NCI-H526 treated with DMSO at 0.1 percent for 48 hours (cell line): ENCODE data around the gene TCP11L2.
"Not testable (repeated sequence)": the region's sequence is repeated elsewhere in the genome, so short reads cannot be mapped to it uniquely, and the experiment has no call there.

ENCODE experiments used
- DNase-seq: peaks from one replicate; lab custom pipeline; 2025; lab: John Stamatoyannopoulos, UW

TCP11L2 gene

DNA sequence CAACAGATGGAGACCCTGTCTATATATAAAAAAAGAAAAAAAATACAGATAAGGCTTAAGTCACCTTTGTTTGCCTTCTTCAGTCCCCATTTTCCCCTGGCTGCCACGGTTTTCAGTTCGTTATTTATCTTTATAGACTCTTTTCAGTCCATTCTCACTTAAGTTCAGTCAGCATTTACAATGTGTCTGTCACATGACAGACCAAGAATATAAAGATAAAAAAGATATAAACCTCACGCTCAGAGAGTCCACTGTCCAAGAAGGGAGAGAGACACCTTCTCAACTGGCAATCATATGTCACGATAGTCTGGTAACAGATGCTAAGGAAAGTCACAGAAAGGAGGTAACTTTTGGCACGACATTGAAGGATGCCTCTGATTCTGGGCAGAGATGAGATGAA, 41.6 kb downstream of the TCP11L2 start:
- no peak for DNase-seq

DNA sequence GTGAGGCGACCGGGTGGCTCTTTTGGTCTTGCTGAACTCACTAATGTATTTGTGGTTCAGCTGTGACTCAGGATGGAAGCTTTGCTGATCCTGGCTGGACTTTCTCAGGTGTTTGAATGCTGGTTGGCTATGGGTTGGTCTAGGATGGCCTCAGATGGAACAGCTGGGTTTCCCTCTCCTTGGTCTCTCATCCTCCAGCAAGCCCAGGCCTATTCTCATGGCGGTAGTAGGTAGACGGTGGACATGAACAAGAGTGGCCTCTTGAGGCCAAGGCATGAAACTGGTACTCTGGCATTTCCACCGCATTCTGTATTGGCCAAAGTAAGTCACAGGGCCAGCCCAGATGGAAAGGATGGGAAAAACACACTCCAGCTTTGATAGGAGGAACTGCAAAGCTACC, 43.2 kb downstream of the TCP11L2 start:
- peak; percentile 9 for DNase-seq

DNA sequence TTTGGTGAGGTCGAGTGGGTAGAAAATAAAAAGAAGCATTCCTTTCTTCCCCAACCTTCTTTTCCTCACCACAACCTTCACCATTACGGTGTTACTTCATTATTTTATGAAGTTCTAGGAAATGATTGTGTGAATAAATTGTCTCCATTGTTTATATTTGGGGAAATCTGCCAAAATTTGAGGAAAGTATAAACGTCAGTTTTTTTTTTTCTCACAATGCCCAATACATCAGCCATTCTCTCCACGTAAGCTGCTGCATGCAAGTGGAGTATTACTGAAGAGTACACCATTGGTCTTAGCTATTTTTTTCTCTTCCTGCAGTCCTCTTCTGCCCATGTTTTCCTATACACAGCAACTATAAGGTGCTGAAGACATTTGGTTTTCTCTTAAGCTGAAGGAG, 45.9 kb downstream of the TCP11L2 start:
- no peak for DNase-seq

DNA sequence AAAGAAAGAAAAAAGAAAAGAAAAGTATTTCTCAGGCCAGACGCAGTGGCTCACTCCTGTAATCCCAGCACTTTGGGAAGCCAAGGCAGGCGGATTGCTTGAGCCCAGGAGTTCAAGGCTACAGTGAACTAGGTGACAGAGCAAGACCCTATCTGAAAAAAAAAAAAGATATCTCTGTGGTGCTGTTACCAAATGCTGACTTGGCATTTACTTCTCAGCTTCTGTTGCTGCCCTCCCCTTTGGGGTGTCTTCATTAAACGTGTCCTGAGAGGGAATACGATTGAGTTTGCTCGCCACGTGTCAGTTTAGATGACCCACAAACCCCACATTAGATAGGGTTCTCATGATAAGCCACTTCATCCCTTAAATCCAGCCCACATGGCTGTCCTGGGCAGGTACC, 50.6 kb downstream of the TCP11L2 start:
- no peak for DNase-seq

DNA sequence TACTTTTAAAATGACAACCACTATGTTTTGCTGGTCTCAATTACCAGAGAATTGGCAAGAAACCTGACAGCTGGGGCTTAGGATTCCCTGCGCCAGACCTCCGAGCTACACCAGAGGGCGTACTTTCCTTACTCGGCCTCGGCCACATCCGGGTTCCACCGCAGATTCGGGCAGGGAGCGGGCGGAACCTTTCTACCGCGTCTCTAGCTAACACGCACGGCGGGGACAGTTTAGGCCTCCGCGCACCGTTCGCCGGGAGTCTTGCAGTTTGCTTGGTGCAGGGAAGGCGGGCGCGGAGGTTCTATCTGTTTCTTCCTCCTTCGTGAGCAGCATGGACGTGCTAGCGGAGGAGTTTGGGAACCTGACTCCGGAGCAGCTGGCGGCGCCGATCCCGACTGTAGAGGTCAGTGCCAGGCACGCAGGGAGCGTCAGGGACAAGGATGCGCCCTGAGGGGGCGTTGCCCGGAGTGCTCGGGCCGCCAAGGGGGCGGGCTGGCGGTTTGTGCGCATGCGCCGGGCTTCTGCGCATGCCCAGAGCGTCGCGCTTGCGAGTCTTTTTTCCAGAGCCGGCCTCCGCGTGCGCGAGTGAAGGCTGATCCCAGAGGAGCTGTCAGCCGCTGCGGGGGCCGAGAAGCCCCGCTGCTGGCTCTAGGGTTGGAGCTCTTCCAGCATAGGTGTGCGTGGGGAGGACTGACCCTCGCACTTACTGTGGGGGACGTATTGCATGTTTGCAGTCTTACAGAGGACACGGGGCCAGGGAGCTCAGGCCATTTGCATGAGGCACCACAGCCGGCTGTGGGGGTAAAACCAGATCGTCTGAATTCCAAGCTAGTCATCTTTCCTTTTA, 55.2 kb downstream of the TCP11L2 start, which contains the start of gene POLR3B:
Gene POLR3B, plus strand, starts transcription at position 200 of the 847 bp plus-strand sequence. Its CDS starts 132 bp downstream, at position 332.
- peak; percentile 87 for DNase-seq

DNA sequence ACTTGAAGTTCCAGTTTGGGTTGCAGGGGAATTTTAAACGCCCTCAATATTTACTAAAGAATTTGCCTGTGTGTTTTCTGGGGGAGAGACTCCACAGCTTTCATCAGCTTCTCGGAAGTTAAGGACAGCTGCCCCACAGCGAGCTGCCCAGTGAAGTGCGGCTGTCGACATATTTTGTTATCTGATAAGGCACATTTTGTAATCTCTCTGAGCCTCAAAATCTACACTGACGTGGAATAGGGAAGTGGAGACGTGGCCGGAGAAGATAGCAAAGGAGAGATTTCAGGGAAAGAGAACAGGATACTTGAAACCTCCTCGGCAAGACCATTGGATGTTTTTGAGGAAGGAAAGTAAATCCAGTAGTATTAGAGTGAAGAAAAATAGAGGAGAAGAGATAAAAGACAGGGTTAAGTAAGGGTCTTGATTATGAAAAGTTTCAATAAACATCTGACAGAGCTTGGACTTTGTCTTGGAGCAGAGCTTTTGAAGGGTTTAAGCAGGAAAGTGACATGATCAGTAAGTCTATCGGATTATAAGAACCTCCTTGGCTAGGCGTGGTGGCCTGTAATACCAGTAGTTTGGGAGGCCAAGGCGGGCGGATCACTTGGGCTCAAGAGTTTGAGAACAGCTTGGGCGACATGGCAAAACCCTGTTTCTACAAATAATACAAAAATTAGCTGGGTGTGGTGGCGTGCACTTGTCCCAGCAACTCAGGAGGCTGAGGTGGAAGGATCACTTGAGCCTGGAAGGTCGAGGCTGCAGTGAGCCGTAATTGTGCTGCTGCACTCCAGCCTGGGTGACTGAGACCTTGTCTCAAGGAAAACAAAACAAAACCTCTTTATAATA, 56.1 kb downstream of the TCP11L2 start:
- DNase-seq, result no peak

DNA sequence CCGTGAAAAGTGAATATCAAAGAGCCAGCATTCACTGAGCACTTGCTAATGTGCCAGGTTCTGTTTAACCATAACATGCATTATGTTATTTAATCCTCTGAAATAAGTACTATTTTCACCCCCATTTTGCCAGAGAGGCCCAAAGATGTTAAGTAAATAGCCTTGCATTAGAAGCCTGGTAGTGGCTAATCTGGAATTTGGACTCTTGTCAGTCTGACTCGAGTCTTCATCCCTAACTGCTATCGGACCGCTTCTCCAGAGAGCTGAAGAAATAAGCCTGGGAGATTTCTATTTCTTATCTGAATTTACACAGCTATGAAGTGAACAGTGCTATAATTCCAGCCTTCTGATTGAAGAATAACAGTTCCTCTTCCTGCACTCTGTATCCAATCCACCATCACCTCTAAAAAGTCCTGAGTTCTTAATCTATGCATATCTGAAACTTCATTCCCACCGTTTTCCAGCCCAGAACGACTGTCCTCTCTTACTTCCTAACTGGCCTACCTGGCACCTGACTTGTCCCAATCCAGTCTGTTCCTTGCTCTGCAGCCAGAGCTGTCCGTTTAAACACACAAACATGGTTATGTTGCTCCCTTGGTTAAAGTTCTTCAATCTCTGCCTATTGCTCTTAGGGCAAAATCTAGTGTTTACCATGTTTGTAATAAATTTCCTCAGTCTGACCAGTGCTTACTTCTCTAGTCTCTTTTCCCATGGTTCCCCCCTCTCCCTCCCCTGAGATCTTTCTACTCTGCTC, 57.3 kb downstream of the TCP11L2 start:
- no peak for DNase-seq

DNA sequence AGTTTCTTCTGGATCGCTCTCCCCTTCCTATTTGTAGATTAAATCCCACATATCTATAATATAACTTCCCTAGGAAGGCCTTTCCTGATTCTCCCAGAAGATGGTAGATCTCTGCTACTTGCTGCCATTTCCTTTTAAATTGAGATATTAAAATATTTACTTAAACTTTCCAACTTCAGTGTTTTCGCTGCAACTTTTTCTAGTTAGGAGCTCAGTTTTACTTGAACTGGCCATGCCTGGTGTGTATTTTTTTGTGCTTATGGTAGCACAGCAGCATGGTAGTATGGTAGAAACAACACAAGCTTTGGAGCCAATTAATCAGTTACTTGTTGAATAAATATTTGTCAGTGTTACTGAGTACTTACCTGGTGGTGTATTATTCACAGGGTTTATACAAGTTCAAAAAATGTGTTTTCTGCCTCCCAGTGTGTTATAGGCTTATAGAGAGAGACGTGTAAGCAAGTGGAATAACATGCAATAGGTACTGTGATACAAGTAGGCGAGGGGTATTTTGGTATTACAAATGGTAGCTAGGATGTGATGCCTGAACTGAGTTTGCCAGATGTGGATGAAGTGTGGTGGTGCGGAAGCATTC, 58.0 kb downstream of the TCP11L2 start:
- no peak for DNase-seq

DNA sequence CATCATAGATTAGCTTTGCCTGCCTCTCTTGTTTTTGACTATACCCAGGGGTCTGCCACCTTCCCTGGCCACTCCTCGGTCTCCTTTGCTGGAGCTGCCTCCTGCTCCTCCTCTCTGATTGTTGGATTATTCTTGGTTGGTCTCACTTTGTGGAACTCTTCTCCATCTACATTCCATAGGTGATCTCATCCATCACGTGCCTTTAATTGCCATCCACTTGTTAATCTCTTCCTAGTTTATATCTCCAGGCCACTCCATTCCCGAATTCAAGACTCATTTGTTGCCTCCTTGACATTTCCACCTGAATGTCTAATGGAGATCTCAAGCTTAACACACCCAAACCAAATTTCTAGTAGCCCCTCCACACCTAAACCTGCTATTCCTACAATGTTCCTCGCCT, 60.4 kb downstream of the TCP11L2 start:
- no peak for DNase-seq

DNA sequence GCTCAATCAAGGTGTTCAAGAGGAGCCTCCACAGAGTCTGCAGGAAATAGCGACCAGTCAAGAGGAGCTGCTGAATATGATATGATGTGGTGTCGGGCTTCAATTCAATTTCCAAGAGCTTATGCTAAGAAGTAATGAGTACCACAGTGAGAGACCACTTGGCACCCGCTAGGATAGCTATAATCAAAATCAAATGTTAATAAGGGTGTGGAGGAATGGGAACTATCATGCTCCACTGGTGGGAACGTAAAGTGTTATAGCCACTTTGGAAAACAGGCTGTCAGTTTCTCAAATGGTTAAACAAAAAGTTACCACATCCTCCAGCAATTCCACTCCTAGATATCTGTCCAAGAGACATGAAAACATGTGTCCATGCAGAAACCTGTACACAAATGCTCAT, 61.7 kb downstream of the TCP11L2 start:
- DNase-seq, result no peak

DNA sequence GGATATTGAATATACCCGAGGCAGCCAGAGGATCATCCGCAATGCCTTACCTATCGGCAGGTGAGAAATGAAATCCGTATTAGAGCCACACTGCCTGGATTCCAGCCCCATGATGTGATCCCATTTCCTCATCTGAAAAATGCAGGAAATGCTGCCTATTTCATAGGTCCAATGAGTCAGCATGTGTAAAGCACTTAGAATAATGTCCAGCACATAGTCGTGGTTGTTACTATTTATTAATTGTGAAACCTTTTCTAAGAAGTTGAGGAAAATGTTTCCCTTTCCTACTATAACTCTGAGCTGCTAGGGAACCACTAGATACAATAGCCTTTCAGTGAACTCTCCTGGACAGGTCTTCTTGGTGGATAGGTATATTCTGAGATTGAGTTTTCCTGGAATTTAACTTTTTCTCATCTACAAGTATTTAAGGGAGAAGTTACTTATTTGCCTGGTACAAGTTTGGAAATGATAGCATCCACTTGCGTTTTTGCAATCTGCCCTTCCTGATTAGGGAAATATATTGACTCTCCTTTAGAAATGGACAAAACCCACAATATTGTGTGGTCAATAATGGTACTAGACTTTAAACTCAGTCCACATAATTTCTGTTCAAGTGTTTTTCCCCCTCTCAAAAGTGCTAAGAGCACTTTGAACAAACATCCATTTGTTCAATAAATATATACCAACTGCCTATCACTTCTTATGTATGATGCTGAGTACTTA, 67.3 kb downstream of the TCP11L2 start:
- DNase-seq, result no peak

DNA sequence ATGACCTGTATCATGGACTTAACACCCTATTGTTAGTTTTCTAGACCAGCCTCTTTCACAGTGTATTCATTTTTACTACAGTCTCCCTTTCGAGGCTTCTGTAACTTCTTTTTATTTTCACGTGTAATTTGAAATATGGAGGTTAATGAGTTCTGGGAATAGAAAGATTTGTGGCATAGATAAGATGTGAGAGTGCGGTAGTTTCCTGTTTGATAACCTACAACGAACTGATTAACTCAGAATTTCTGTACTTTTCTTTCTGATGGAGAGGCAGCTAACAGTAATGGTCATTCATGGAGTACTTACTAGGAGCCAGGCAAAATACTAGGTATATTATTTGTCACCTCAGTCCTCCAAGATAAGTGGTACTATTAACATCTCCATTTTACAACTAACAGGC, 76.3 kb downstream of the TCP11L2 start:
- DNase-seq, result no peak

DNA sequence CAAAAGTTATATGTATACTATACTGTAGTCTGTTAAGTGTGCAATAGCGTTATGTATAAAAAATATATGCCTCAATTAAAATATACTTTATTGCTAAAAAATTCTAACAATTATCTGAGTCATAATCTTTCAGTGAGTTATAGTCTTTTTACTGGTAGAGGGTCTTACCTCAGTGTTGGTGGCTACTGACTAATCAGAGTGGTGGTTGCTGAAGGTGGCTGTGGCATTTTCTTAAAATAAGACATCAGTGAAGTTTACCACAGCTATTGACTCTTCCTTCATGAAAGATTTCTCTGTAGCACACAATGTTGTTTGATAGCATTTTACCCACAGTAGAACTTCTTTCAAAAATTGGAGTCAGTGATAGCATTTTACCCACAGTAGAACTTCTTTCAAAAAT, 78.4 kb downstream of the TCP11L2 start:
- no peak for DNase-seq

DNA sequence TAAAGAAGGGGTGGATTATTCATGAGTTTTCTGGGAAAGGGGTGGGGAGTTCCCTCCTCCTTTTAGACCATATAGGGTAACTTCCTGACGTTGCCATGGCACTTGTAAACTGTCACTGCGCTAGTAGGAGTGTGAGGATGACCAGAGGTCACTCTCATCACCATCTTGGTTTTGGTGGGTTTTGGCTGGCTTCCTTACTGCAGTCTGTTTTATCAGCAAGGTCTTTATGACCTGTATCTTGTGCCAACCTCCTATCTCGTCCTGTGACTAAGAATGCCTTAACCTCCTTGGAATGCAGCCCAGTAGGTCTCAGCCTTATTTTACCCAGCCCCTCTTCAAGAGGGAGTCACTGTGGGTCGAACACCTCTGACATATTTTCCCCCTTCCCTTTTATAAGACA, 79.3 kb downstream of the TCP11L2 start:
- DNase-seq, result not testable (repeated sequence)

DNA sequence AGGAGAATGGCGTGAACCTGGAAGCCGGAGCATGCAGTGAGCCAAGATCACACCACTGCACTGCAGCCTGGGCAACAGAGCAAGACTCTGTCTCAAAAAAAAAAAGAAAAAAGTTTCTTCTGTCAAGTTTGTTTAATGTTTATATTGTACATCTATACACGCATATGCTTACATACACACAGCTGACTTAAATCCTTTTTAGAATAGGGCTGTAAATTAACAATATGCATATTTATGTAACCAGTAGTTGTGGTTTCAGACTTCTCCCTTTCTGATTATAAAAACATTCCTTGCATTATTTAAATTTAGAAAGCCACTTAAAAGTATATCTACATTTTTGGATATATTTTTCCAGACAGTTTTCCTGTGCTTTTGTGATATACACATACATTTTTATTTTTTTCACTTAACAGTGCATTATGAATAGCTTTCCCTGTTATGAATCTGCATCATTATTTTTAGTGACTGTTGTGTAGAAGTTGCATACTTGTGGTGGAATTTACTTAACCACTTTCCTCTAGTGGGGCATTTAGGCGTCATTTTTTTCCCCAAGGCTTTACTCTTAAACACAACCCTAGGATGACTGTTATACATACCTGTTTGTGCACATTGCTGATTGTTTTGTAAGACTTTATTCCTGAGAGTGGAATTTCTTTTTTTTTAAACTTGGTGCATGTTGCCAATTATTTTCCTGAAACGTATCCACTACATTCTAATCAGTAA, 84.4 kb downstream of the TCP11L2 start:
- no peak for DNase-seq

DNA sequence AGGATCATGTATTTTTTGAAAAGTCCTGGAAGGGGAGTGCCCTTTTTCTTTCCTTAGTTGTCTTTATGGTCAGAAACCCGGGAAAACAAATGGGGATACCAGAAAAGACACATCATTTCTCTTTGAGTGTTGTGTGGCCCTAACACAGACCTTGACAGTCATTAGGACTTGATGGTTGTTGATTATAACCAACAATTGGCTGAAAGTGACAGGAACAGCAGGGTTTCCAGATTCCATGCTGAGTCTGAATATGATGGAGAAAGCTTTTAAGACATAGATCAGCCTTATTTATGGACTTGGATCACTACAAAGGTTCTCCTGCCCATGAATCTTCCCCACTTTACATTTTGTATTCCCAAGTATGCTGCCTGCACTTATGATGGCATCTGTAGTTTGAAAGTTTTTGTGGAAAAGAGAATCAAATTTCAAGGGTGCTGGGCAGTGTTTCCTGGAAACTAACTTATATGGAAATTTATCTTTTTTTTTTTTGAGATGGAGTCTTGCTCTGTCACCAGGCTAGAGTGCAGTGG, 85.4 kb downstream of the TCP11L2 start:
- no peak for DNase-seq

DNA sequence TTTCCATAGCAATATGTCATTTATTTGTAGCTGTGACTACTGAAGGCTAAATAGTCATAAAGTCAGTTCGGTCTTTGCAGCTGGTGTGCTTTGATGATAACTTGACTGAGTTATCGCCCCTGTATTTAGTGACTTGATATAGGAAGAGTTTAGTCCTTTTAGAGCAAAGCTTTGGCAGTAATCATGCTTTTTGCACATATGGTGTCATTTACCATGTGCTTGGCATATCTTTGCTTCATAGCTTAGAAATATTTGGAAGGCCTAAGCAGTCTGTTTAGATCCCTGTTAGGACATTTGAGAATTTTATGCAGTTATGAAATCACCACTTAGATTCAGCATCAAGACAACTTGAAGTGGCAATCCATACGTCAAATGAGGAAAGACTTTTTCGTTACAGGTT, 86.6 kb downstream of the TCP11L2 start:
- no peak for DNase-seq

DNA sequence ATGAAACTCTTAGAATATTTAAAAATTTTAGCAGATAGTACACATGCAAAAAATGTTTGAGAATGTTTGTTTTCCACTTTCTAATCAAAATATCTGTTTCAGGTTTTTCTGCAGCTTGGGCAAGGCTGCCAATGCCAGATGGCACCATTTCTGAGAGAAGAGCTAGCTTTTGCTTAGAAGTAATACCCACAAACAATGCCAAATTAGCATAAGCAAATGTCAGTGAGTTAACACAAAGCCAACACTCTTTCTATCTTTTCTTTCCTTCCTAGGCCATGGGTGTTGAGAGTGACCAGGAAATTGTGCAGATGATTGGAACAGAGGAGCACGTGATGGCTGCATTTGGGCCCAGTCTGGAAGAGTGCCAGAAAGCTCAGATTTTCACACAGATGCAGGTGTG, 90.2 kb downstream of the TCP11L2 start:
- DNase-seq, result no peak
